GM18508 (cell line): Measurements from ENCODE around the gene CHCHD10.

ENCODE experiments used
- ATAC-seq: cut with Tn5 transposase; IDR thresholded peaks from one replicate; pipeline ENCODE4 v1.9.1; 2021; ENCODE audit warnings: moderate number of reproducible peaks; ENCODE audit not compliant: insufficient read depth, unreplicated experiment

CHCHD10 gene

DNA sequence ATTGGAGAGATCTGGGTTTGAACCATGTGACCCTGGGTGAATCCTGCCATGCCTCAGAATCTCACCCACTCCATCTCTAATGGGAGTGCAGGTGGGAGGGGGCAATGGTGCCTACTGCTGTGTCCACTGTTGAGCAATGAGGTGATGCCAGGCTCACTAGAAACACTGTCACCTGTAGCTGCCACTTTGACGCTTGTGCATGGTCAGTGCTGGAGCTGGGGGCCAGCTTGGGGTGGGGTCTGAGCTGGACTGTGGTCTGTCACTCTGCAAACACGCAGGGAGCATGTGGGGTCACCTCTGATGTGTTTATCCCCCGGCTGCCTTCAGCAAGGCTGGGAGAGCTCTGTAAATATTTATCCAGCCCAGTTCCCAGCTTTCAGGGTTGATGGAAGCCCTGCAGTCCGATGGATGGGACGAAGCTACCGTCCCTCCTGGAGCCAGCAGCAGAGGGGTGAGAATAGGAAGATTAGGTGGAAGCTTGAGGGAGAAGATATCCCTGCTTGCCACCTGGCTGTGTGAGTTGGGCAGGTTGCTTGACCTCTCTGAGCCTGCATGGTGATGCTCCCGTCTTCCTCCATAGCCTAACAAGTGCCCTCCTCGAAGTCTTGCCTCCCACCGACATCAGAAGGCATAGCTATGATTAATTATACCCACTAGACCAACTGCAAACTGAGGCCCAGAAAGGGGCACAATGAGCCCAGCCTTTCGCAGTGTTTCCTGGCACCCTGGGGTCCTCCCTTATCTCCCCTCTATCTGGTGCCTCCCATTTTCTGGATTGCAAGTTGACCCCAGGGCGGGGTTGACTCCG is 6.5 kb upstream of the CHCHD10 start:
- no peak for ATAC-seq

DNA sequence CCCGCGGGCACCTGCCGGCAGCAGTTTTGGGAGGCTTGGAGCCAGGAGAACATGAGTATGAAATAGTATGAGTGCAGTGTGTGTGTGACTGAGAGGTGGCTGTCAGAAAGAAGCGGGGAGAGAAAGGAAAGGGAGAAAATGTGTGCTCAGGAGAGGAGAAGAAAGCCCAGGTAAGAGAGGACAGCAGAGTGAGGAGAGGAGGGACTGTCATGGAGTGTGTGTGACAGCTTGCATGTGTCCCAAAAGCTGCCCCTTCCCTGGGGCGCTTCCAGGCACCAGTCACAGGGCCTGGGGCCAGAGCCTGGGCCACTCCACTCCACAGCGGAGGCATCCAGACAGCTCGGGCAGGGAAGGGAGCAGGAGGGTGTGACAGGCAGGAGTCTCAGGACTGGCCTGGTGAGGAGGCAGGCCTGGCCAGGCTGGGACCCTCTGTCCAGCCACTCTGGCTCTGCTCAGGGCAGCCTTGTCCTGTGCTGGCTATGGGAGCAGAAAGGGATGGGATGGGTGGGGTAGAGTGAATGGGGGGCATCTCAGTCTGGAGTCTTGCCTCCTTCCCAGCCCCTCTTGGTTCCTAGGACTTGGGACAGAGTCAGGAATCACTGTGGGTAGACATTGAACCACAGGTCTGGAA is 5.8 kb upstream of the CHCHD10 start:
- ATAC-seq, result no peak

DNA sequence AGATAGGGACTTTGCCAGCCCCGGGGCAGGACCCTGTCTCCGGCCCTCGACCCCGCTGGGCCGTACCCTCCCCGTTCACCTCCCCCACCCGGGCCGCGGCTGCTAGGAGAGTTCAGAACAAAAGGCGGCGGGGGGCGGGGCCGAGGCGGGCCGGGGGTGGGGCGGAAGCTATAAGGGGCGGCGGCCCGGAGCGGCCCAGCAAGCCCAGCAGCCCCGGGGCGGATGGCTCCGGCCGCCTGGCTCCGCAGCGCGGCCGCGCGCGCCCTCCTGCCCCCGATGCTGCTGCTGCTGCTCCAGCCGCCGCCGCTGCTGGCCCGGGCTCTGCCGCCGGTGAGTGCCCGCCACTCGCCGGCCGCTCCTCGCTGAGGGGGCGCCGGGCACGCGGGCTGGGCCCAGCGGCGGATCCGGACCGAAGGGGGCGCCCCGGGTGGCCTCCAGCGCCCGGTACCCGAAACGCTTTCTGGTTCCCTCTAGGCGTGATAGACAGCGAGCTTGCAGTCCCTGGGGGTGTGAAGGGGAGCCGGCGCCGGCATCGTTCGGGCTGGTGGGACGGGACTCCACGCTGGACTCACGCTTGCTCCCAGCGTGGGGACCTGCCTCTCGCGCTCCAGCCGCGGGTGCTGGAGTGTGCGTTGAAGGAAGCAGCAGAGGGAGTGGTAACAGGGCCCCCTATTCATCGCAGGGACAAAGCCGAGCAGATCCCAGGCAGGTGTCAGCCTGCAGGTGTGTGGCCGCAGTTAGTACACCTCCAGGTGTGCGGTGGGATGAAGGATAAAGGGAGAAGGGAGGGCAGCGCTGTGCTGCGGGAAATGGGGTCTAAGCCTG is 5.1 kb upstream of the CHCHD10 start, which contains the start of gene MMP11:
Gene MMP11, plus strand, starts transcription at position 201 of the 825 bp plus-strand sequence. Its CDS starts 22 bp downstream, at position 223.
- no peak for ATAC-seq

DNA sequence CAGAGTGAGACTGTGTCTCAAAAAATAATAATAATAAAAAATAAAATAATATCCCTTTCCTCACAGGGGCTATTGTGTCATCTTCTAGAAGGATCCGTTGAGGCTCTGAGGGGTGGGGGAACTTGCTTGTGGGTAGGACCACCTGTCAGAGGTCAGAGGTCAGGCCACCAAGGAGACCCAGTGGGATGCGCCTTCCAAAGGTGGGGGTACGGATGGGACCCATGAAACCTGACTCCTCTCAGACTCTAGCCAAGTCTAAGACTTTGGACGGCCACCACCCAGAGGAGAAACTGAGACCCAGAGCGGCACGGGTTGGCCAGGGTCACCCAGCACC is 4.5 kb upstream of the CHCHD10 start:
- no peak for ATAC-seq

DNA sequence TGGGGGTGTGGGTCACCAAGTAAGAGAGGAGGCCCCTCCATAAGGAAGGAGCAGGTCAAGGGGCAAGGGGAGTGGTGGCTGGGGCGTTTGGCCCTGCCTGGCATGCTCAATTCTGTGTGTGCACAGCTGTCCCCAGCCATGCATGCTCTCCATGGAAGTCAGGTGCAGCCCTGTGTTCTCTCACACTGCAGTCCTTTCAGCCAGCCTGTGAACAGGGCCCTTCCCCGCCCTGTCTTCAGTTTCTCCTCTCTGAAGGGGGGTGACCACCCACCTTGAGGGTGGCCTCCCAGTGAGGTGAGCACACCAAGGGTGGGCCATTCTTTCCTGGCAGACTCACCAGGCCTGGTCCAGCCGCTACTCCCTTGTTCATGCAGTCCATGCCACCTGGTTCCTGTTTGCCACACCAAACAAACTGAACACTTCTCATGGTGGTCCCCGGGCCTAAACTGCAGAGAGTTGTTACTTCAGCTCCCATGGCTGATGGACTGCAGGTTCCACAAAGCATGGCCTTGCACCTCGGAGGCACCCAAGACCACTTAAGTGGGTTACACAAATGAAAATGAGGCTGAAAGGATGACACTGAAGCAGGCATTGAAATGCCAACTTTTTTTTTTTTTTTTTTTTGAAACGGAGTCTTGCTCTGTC is 1.7 kb upstream of the CHCHD10 start:
- ATAC-seq, result no peak

DNA sequence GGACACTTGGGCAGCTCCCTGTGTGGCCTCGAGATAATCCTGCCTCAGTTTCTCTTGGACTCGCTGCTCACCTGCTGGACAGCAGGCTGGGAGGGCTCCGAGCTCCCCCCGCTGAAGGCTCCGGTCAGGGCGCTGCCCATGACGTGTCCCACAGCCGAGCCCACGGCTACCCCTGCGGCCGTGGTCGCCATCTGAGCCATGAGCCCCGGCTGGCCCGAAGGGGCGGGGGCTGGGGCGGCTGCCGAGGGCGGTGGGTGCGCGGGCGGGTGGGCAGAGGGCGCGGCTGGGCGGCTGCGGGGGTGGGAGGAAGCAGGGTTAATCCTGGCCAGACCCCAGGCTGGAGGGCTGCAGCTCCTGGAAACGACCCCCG is 484 bp downstream of the CHCHD10 start:
- no peak for ATAC-seq

DNA sequence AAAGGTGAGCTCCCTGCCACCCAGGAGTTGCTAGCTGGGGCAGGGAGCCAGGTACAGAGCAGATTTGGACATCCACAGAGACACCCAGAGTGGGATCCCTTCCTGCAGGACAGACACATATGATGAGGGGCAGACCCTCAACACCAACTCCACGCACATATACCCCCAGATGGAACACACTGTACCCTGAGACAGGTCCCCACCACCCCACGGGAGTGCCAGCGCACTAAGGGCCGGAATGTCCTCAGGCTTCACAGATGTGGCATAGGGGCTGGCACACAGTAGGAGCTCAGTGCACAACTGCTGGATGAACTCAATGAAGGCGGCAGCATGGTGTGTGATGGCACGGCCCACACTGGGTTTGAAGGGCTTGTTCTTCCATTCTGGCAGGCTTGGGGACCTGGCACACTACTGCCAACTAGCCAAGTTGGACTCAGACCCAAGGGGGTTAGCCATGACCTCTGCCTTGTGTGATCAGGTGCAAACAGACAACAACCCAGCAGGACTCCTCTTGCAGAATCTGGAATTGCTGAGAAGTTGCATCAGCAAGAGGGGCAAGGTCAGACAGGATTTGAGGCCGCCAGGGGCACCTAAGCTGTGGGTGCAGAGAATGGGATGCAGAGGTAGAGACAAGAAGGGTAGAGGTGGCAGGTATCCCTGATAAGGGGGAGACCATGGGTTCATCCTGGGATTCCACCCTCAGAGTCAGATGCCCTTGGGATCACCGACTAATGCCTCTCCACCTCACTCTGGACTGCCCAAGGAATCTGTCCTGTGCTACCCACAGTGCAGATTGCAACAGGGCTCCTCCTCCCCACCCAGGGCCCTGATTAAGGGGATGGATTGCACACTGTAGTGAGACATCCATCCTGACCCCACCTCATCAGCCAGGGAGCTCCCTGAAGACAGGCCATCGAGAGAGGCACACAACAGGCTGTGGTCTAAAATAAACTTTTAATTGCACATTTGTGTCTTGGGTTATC is 2.6 kb downstream of the CHCHD10 start:
- no peak for ATAC-seq

DNA sequence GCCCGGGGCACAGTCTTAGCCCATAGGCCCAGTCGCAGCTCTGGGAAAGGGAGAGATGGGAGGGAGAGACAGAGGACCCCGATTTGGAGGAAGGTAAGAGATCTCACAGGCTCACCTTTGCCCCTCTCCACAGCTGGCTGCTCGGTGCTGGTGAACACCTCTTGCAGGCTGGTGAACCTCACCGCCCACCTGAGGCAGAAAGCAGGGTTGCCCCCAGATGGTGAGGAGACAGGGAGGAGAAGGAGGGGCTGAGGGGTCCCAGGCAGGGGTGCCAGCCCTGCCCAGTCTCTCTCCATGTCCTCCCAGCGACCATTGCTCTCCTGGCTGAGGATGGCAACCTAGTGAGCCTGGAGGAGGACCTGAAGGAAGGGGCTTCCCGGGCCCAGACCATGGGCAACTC is 3.8 kb downstream of the CHCHD10 start:
- ATAC-seq, result no peak

DNA sequence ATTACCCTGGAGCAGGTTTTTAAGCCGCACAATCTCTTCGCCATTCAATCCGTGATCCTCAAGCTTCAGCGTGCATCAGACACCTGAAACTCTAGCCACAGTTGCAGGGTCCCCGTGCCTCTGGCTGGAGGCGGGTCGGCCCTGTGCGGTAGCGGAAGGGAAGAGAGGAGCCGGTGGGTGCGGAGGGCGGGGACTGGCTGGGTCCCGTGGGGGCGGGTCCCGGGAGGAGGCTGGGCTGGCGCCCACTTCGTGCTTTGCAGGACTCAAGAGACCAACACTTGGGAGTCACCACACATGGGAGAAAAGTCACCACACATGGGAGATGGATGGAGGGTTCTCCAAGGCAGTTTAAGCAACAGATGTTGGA is 4.2 kb downstream of the CHCHD10 start:
- no peak for ATAC-seq

DNA sequence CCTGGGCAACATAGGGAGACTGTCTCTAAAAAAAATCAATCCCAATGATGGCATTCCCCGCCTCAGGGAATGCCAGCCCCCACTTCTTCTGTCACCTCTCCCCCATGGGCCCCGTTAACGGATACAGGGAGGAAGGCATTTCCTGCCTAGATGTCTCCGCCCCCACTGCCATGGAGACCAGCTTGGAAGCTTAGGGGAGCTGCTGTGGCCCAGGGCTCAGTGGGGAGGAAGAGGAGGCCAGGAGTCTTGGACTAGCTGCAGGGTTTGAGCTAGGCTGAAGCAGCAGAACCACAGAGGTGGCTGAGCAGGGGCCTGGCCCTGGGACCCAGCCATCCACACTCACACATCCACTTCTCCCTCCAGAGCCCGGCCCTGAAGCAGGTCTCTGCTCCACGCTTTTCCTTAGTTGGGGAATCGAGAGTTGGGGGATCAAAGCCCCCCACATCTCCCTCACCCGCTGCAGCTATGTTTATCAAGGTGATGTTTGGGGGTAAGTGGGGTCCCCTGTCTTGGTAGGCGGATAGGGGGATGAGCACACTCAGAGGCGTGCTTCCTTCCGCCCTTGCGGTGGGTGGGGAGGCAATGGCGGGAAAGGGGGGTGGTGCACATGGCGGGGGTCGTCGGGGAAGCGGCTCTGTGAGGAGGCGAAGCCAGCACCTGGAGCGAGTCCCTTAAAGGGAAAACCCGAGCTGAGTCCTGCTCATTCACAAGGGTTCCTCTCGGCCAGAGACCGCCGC is 4.8 kb downstream of the CHCHD10 start, which contains the start of gene C22orf15:
Gene C22orf15, plus strand, starts transcription at position 149 of the 737 bp plus-strand sequence. Its CDS starts 317 bp downstream, at position 466.
- ATAC-seq, result no peak

DNA sequence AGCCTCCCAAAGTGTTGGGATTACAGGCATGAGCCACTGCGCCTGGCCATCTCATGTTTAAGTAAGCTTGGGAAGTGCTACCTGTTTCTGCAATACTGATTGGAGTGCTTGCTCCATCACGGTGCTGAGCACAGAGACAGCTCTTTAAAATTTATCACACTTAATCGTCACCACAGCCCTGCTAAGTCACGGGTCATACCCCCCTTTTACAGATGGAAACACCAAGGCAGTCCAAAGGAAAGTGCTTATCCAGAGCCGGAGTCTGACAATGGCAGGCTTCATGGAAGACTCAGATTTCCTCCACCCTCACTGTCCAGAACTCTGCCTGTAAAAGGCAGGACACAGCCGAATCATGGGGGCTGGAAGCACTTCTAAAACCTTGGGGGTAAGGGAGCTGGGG is 7.7 kb downstream of the CHCHD10 start:
- ATAC-seq, result no peak

DNA sequence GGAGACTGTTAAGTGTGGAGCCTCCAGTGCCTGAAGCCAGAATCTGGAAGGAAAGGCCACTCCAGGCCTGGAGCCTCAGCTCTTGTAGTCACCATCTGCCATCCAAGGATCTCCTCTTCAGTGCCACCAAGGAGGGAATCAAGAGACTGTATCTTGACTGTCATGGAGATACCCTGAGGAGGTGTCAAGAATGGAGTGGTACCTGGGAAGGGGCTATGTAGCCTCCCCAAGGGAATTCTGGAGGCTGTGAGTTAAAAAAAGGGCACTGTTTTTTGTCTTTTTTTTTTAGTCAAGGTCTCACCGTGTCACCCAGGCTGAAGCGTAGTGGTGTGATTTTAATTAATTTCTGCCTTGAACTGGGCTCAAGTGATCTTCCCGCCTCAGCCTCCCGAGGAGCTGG is 8.2 kb downstream of the CHCHD10 start:
- no peak for ATAC-seq

DNA sequence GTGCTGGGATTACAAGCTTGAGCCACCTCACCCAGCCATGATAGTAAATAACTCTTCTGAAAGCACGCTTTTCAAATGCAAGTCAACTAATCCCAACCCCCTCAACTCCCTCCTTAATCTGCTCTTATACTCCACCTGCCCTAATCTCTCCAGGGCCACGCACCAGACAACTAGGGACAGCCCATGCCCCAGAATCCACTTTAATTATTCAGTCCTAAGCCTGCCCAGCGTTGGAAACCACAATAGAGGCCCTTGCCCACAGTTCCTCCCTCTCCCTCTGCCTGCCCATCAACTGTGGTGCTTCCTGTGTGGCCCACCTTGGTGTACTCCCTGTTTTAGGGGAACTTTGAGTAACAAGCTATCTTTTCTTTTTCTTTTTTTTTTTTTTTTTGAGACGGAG is 10.9 kb downstream of the CHCHD10 start:
- ATAC-seq, result no peak

DNA sequence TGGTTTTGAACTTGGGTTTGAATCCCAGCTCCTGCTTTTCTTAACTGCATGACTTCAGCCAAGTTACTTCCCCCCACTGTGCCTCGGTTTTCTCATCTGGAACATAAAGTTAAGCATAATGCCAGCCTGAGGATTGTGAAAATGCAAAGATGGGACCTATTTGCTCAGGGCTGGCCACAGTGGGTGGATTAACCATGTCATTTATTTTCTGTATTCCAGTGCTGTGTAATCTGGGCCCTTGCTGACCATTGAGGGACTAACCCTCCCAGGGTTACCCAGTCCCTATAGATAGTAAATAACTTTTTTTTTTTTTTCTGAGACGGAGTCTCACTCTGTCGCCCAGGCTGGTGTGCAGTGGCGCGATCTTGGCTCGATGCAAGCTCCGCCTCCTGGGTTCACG is 12.1 kb downstream of the CHCHD10 start:
- no peak for ATAC-seq

DNA sequence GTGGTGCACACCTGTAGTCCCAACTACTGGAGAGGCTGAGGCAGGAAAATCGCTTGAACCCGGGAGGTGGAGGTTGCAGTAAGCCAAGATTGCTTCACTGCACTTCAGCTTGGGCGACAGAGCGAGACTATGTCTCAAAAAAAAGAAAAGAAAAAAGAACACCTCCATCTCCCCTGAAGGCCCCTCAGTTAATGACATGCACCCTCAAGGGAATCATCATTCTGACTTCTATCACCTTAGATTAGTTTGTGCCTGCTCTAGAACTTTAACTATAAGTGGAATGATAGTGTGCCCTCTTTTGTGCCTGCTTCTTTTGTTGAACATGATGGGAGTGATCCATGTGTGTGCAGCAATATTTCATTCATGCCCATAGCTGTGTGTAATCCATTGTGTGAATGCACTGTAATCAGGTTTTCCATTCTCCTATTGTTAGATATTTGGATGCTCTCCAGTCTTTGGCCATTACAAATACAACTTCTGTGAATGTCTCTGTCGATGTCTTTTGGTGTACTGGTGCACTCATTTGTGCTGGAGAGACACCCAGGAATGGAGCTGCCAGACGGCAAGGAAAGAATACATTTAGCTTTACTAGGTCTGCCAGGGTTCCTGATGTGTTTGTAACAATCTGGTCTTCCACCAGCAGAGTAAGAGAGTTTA is 12.7 kb downstream of the CHCHD10 start:
- no peak for ATAC-seq

DNA sequence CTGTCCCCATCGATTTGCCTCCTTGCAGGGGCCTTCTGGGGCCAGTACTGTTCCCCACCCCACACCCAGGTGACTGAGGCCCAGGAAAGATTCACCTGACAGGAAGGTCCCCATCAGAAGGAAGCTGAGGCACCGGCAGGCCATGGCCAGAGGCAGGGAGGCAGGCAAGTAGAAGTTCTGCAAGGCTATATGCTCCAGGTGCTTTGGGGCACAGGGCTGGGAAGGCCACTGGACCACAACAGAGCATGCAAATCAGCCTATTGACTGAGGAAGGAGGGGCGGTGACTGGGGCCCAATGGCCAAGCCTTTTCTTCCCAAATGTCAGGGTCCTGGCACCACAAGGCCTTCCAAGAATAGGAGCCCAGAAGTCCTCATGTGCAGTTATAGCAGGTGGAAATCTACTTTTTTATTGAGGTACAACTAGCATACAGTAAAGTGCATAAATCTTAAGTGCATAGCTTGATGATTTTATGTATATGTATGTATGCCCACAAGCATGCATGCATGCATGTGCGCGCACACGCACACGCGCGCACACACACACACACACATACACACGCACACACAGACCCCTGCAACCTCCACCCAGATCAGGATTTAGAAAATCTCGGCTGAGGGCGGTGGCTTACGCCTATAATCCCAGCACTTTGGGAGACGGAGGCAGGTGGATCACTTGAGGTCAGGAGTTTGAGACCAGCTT is 13.4 kb downstream of the CHCHD10 start, which contains the start of gene VPREB3:
Gene VPREB3, minus strand, starts transcription at position 206 of the 700 bp plus-strand sequence. Its CDS starts 62 bp downstream, at position 144.
- ATAC-seq, result no peak

DNA sequence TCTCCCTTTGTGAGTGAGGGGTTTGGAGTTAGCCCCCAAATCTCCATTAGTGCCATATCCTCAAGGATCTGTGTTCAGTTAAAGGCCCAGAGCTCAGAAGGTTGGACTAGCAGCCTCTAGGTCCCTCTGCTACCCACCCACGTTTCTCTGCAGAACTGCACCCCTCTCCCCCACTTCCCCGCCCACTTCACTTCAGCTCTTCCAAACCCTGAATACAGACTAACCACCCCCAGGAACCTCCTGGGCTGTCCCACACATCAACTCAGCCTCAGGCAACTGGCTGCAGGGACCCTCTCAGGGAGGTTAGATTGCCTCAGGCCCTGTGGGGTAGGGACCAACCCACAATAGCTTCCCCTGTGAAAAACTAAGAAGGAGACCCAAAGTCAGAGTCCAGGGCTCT is 14.4 kb downstream of the CHCHD10 start:
- ATAC-seq, result no peak

DNA sequence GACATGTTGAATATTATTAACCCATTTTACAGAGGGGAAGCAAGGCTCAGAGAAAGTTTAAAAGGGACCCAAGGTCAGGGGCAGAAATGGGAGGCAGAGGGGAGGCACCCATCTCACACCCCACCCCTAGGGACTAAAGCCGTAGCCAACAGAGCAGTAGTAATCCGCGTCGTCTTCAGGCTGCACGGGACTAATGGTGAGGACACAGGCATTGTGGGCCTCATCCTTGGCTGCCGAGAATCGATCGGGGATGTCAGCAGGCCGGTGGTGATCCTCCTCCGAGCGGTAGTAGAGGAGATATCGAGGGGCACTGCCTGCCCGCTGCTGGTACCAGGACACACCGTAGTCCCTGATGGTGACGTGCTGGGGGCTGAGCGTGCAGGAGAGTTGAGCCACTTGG is 15.0 kb downstream of the CHCHD10 start:
- no peak for ATAC-seq
